Endometrial microvascular endothelial cells (primary cell): ENCODE data around the gene RDH13. TPM values are rescaled to one million over a fixed set of nuclear protein-coding genes. Genes with fewer than 3 reads are reported as not detected.

Experiments used
- in situ Hi-C: cut with HindIII; loops from 2 replicates; pipeline ENCODE4 v1.10.0; 2017; ENCODE audit warnings: low sequenced_read_pairs, low pct_unique_long_range_greater_than_20kb; ENCODE audit errors: inconsistent ontology term
- total RNA-seq: library from RNA; depleted of rRNA; stranded (reverse); fragments of >200 nt; gene quantifications from one replicate; pipeline ENCODE4 v1.2.3, GENCODE V29; 2015; ENCODE audit errors: inconsistent ontology term

The RDH13 gene
- total RNA-seq, 1 donor from 2014 or later: 9.8 TPM

DNA sequence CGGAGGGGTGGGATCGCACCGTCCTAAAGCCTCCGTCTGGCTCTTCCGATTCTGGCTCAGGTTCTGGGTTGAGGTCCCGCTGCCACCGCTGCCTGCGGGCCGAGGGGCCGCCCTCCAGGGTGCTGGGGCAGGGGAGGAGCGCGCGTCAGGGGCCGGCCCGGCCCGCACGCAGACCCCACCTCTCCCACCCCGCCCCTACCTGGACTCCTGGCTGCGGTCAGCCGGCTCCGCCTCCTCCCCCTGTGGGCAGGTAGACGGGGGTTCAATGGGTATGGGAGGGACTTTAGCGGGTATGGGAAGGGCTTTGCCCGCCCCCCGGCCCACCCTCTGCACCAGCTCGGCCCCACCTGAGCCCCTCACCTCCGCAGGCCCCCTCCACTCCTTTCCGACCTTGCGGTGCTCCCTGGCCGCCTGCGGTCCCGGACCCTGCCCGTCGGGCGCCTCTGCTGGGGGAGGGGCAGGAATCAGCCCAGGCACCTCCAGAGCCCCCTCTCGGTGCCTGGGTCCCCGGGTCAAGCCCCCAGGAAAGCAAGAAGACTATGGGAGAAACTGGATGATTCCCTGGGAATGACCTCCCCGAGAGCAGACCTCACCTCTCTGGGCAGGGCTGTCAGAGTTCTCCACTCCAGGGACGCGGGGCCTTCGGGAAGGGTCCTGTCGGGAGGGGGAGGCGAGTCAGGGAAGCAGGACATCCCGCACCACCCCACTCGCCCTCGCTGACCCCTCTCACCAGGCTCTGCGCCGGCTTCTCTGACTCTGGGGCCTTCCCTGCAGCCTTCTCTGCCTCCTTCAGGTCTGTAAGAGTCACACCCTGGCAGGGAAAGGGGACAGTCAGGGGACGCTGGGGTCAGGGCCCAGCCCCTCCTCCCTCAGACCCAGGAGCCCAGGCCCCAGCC is 29.7 kb upstream of the RDH13 start:
- in situ Hi-C loops: no loop called here

- in situ Hi-C loops: no loop called here
Observed at GRCh38 chr19:55091955-55092354, 29.0 kb upstream of the RDH13 start.

GRCh38 chr19:55091126-55091910 is 28.4 kb upstream of the RDH13 start:
- in situ Hi-C loops: no loop called here

DNA sequence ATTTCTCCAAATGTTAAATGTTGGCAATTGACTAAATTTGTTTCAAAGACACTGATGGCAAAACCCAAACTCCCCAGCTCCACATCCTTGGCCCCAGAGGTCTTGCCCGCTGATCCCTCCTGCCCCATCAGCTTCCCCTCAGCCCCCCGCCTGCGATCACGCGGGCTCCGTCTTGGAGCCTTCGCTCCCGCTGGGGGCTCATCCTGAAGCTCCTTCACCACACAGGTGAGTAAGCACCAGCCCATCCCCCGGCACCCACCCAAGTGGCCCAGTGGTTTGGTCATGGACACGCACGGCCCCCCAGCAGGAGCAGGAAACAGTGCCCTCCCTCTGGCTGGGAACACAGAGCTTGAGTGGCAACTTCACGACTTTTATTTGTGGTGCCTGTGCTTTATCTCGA is 27.6 kb upstream of the RDH13 start:
- in situ Hi-C loops: no loop called here

- in situ Hi-C loops: no loop called here
Observed at GRCh38 chr19:55089342-55089944, 26.5 kb upstream of the RDH13 start.

- in situ Hi-C loops: no loop called here
Observed at GRCh38 chr19:55088543-55089341, 25.8 kb upstream of the RDH13 start.

DNA sequence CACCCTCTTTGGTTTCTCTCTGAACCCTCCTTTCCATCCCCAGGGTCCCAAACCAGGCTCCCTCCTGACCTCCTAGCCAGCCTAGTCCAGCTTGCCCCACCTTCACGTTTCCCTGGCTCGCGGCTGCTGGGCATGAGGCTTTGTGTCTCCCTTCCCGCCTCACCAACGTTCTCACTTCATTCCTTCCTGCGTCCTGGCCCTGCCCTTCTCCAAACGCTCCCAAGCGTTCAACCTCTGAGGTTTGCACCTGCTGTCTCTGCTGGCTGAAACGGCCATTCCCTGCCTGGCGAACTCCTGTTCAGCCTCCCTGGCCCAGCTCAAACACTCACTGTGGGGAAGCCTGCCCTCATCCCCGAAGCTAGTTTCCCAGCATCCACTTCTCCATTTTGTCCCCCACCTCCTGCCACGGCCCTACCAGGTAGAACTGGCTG is 25.1 kb upstream of the RDH13 start:
- in situ Hi-C loops: no loop called here

GRCh38 chr19:55087542-55087901 is 24.6 kb upstream of the RDH13 start:
- in situ Hi-C loops: no loop called here

DNA sequence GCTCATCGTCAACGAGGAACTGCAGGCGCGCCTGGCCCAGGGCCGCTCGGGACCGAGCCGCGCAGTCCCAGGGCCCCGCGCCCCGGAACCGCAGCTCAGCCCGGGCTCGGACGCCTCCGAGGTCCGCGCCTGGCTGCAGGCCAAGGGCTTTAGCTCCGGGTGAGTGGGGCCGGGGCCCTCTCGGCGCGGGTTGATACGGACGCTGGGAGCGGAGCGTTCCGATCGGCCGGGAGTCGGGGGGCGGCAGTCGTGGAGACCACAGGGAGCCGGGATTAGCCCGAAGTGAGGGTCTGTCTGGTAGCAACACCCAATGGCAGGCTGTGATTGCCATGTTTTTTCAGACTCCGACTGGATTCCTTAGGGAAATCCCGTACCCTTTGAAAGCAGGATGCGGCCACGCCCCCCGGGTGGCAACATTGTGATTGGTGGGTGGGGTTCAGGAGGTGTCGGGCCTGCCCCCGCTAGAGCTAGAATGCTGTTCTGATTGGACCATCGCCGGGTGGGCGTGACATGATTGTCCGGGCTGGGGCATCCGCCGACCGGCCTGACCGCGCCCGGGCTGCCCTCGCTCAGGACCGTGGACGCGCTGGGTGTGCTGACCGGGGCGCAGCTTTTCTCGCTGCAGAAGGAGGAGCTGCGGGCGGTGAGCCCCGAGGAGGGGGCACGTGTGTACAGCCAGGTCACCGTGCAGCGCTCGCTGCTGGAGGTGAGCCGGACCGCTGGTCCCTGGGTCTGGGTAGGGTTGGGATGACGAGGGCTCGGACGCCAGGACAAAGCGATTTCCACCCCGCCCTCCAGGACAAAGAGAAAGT is 24.0 kb upstream of the RDH13 start:
- in situ Hi-C loops: no loop called here

DNA sequence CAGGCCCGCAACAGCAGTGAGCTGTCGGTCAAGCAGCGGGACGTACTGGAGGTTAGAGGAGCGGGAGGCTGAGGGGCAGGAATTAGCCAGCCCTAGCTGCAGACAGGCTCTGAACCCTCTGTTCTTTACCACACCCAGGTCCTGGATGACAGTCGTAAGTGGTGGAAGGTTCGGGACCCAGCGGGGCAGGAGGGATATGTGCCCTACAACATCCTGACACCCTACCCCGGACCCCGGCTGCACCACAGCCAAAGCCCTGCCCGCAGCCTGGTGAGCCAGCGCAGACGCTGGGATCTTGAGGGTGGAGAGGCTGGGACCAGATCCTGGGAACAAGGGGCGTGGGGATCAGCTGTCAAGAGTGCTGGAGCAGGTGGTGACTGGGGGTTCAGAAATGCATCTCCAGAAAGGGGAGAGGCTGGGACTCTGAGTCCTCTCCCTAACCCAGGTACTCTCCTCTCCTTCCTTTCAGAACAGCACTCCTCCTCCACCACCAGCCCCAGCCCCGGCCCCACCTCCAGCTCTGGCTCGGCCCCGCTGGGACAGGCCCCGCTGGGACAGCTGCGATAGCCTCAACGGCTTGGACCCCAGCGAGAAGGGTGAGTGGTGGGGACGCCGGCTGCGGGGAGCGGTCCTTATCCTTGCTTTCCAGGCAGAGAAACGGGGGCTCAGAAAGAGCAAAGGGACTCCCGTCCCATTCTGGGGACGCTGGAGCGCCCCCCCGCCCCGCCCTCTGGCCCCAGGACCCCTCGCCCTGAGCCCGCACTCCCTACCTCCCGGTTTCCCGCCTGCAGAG is 23.2 kb upstream of the RDH13 start:
- in situ Hi-C loops: no loop called here

DNA sequence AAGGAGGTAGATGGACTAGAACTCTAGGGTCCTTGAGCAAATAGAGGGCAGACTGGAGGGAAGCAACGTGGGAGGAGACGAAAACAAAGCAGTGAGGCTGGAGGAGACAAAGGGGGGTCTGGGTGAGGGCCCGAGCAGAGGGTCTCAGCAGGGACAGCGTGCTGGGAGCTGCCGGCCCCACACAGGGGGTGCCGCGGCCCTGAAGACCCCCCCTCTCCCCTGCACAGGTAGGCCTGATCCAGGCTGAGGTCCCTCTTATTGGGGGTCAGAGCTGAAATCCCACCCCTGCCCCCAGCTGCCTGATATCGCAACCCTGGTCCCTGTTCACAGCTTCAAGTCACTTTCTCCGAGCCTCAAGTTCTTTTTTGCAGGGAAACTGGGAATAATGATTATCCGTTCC is 21.5 kb upstream of the RDH13 start:
- in situ Hi-C loops: no loop called here

- in situ Hi-C loops: no loop called here
Observed at GRCh38 chr19:55083004-55083850, 20.3 kb upstream of the RDH13 start.

- in situ Hi-C loops: no loop called here
Observed at GRCh38 chr19:55082020-55082851, 19.3 kb upstream of the RDH13 start.

- in situ Hi-C loops: no loop called here
Observed at GRCh38 chr19:55081770-55082019, 18.7 kb upstream of the RDH13 start.

DNA sequence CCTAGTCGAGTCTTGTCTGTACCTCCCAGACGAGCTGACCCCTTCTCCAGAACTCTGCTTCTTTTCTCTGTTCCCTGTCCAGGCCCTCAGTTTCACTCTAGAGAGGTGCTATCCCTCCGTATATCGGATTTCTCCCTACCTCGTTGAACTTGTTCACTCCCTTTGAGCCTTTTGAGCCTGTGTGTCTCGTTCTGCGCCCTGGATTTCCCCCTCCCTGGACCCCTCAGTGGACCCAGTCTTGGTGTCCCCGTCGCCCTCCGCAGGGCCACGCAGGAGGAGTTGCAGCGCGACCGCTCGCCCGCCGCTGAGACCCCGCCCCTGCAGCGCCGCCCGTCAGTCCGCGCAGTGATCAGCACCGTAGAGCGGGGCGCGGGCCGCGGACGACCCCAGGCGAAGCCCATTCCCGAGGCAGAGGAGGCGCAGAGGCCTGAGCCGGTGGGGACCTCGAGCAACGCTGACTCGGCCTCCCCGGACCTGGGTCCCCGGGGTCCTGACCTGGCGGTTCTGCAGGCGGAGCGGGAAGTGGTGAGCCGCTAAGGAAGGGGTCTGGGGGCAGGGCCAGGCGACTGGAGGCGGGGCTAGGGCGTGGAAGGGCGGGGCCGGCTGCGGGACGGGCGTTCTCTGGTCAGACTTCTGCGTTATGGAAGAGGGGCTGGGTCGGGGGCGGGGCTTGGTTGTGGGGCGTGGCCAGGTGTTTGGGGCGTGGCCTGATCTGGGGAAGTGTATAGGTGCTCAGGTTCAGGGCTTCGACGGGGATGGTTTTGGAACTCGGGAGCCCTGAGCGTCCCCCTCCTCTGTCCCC is 18.2 kb upstream of the RDH13 start:
- in situ Hi-C loops: no loop called here
